ENCODE measurements around the gene YARS2. TPM values are rescaled to one million over a fixed set of nuclear protein-coding genes. Genes with fewer than 3 reads are reported as not detected.

The YARS2 gene
- total and polyA plus RNA-seq, 2 experiments from 2014 or later: 73.0 to 76.7 TPM

DNA sequence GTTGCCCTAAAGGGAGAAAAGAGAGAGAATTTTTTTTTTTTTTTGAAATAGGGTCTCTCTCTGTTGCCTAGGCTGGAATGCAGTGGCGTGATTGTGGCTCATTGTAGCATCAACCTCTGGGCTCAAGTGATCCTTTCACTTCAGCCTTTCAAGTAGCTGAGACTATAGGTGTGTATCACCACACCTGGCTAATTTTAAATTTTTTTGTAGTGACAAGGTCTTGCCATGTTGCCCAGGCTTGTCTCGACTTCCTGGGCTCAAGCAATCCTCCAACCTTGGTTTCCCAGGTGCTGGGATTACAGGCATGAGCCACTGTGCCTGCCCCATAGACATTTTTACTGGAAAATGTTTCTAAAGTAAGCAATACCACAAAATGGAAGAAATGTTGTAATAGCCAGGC is 36.8 kb downstream of the YARS2 start (continued):
- TF ChIP-seq, protein P1, sequence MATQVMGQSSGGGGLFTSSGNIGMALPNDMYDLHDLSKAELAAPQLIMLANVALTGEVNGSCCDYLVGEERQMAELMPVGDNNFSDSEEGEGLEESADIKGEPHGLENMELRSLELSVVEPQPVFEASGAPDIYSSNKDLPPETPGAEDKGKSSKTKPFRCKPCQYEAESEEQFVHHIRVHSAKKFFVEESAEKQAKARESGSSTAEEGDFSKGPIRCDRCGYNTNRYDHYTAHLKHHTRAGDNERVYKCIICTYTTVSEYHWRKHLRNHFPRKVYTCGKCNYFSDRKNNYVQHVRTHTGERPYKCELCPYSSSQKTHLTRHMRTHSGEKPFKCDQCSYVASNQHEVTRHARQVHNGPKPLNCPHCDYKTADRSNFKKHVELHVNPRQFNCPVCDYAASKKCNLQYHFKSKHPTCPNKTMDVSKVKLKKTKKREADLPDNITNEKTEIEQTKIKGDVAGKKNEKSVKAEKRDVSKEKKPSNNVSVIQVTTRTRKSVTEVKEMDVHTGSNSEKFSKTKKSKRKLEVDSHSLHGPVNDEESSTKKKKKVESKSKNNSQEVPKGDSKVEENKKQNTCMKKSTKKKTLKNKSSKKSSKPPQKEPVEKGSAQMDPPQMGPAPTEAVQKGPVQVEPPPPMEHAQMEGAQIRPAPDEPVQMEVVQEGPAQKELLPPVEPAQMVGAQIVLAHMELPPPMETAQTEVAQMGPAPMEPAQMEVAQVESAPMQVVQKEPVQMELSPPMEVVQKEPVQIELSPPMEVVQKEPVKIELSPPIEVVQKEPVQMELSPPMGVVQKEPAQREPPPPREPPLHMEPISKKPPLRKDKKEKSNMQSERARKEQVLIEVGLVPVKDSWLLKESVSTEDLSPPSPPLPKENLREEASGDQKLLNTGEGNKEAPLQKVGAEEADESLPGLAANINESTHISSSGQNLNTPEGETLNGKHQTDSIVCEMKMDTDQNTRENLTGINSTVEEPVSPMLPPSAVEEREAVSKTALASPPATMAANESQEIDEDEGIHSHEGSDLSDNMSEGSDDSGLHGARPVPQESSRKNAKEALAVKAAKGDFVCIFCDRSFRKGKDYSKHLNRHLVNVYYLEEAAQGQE (IDR thresholded peaks at IDR 0.05; ENCODE audit: unreplicated experiment): no peak
- TF ChIP-seq ZNF331 (CRISPR knock-in tag; IDR thresholded peaks at IDR 0.05; ENCODE audit: low read depth) (no peak), STAT1 (IDR thresholded peaks at IDR 0.05; ENCODE audit: unreplicated experiment) (no peak), CREB1 (CRISPR knock-in tag; IDR thresholded peaks at IDR 0.05; ENCODE audit: low read depth) (no peak), JUNB (IDR thresholded peaks at IDR 0.05; ENCODE audit: unreplicated experiment) (no peak), POLR2AphosphoS5 (IDR thresholded peaks at IDR 0.05; ENCODE audit: low read depth) (no peak), EZH2phosphoT487 (IDR thresholded peaks at IDR 0.05; ENCODE audit: unreplicated experiment) (no peak)
- TF ChIP-seq, protein P2, sequence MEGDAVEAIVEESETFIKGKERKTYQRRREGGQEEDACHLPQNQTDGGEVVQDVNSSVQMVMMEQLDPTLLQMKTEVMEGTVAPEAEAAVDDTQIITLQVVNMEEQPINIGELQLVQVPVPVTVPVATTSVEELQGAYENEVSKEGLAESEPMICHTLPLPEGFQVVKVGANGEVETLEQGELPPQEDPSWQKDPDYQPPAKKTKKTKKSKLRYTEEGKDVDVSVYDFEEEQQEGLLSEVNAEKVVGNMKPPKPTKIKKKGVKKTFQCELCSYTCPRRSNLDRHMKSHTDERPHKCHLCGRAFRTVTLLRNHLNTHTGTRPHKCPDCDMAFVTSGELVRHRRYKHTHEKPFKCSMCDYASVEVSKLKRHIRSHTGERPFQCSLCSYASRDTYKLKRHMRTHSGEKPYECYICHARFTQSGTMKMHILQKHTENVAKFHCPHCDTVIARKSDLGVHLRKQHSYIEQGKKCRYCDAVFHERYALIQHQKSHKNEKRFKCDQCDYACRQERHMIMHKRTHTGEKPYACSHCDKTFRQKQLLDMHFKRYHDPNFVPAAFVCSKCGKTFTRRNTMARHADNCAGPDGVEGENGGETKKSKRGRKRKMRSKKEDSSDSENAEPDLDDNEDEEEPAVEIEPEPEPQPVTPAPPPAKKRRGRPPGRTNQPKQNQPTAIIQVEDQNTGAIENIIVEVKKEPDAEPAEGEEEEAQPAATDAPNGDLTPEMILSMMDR (conservative IDR thresholded peaks at IDR 0.05; ENCODE audit: low read depth in 2 of 2): no peak
- TF ChIP-seq, protein P3, sequence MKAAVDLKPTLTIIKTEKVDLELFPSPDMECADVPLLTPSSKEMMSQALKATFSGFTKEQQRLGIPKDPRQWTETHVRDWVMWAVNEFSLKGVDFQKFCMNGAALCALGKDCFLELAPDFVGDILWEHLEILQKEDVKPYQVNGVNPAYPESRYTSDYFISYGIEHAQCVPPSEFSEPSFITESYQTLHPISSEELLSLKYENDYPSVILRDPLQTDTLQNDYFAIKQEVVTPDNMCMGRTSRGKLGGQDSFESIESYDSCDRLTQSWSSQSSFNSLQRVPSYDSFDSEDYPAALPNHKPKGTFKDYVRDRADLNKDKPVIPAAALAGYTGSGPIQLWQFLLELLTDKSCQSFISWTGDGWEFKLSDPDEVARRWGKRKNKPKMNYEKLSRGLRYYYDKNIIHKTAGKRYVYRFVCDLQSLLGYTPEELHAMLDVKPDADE (IDR thresholded peaks at IDR 0.05): no peak

DNA sequence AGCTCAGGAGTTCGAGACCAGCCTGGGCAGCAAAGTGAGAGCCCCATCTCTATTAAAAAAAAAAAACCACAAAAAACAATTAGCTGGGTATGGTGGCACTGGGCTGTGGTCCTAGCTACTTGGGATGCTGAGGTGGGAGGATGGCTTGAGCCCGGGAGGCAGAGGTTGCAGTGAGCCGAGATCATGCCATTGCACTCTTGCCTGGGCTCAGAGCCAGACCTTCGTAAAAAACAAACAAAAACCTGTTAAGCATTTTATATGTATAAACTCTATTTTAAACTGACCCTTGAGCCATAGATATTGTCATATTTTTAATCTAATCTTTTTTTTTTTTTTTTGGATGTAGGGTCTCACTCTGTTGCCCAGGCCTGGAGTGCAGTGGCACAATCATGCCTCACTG is 40.9 kb downstream of the YARS2 start:
- Mint-ChIP-seq H3K27me3 (ENCODE audit: insufficient read depth, low read depth, poor library complexity) (no peaks in the 10 kb centered on the region), H3K36me3 (ENCODE audit: low read depth) (peaks cover 34% of the 10 kb centered on the region; the same call in 2 of the 3 replicates), H3K4me3 (no peak overlapping the region), H3K9me3 (no peaks in the 10 kb centered on the region), H3K4me1 (no peaks in the 10 kb centered on the region), H3K27ac (no peak overlapping the region)
- TF ChIP-seq CREB1 (CRISPR knock-in tag; IDR thresholded peaks at IDR 0.05; ENCODE audit: low read depth) (no peak), EZH2 (IDR thresholded peaks at IDR 0.05; ENCODE audit: low read depth, unreplicated experiment) (no peak), JUNB (IDR thresholded peaks at IDR 0.05; ENCODE audit: unreplicated experiment) (no peak), ZNF331 (CRISPR knock-in tag; IDR thresholded peaks at IDR 0.05; ENCODE audit: low read depth) (no peak), ZNF114 (CRISPR knock-in tag; IDR thresholded peaks at IDR 0.05) (no peak), STAT1 (IDR thresholded peaks at IDR 0.05; ENCODE audit: unreplicated experiment) (no peak), EZH2phosphoT487 (IDR thresholded peaks at IDR 0.05; ENCODE audit: unreplicated experiment) (no peak), NANOG (IDR thresholded peaks at IDR 0.05; ENCODE audit: borderline replicate concordance) (no peak)
- TF ChIP-seq, protein P3 (IDR thresholded peaks at IDR 0.05): no peak
- Histone ChIP-seq H3K27me3 (ENCODE audit: insufficient read depth) (no peaks in the 10 kb centered on the region), H4K20me1 (replicated peaks; ENCODE audit: insufficient read depth) (no peaks in the 10 kb centered on the region), H3K9me2 (ENCODE audit: insufficient read depth) (no peaks in the 10 kb centered on the region), H3K79me2 (replicated peaks; ENCODE audit: insufficient read depth) (no peaks in the 10 kb centered on the region), H3K4me1 (ENCODE audit: insufficient read depth) (no peaks in the 10 kb centered on the region), H3K4me3 (no peak overlapping the region), H3K27ac (ENCODE audit: low read depth) (no peak overlapping the region), H3F3A (replicated peaks; ENCODE audit: low read depth) (0 out of 2 replicates have a peak, but pooled peaks cover under 1% of the 10 kb centered on the region), H3K36me3 (ENCODE audit: insufficient read depth) (peaks cover 28% of the 10 kb centered on the region; the same call in 1 of the 2 replicates), H3K4me2 (no peak overlapping the region), H2AFZ (no peak overlapping the region)
- no peak for DNase-seq (ENCODE audit: low spot score)
- ATAC-seq: no peak
